Naive thymus-derived CD4-positive, alpha-beta T cell (primary cell): Measurements from ENCODE around the gene EYA2. TPM values are rescaled to one million over a fixed set of nuclear protein-coding genes. Genes with fewer than 3 reads are reported as not detected.

Experiments
- ATAC-seq: fragments of 150-1000 bp; cut with Tn5 transposase; 2 replicates; pipeline ENCODE4 v1.10.0; 2021; ENCODE audit warnings: mild to moderate bottlenecking, moderate library complexity
- CTCF ChIA-PET: fragments of 350-600 bp; sonication (Branson Sonifier 250); formaldehyde crosslinking; loops from one replicate; lab custom pipeline; 2021; ENCODE audit warnings: antibody characterized with exemption; lab: Charles Lee
- POLR2A ChIA-PET: fragments of 350-600 bp; sonication (Branson Sonifier 250); formaldehyde crosslinking; loops from one replicate; lab custom pipeline; 2021; ENCODE audit warnings: antibody characterized with exemption, inconsistent platforms; lab: Charles Lee
- DNase-seq, 9 donors: peaks; one replicate each; pipeline versions ENCODE4 v3.0.0 to v3.0.0-alpha.2; 2020 to 2022; ENCODE audit warnings: mixed read lengths in 1 of 9
- H3K27ac ChIP-seq: one replicate; pipeline ENCODE4 v1.7.0; 2013; ENCODE audit warnings: mild to moderate bottlenecking, low read depth, low read length, moderate library complexity
- H3K27me3 ChIP-seq, 2 donors: one replicate each; pipeline ENCODE4 v1.7.0; 2013; ENCODE audit warnings: low read length in 2 of 2, mild to moderate bottlenecking in 2 of 2, moderate library complexity in 2 of 2; ENCODE audit not compliant: control insufficient read depth in 2 of 2, insufficient read depth in 2 of 2
- H3K36me3 ChIP-seq, 3 experiments: 1 replicate in 2 of 3; 2 replicates in 1 of 3; pipeline ENCODE4 v1.7.0; 2013; ENCODE audit warnings: low read length in 3 of 3, mild to moderate bottlenecking in 3 of 3, moderate library complexity in 1 of 3; ENCODE audit not compliant: insufficient read depth in 3 of 3, control insufficient read depth in 2 of 3
- H3K4me1 ChIP-seq, 2 donors: one replicate each; pipeline ENCODE4 v1.7.0; 2013; ENCODE audit warnings: low read length in 2 of 2, mild to moderate bottlenecking in 2 of 2, moderate library complexity in 1 of 2; ENCODE audit not compliant: control insufficient read depth in 2 of 2, insufficient read depth in 2 of 2
- H3K4me3 ChIP-seq: 2 replicates; pipeline ENCODE4 v1.7.0; 2013; ENCODE audit warnings: mild to moderate bottlenecking, low read length
- H3K9me3 ChIP-seq, 3 experiments: 1 replicate in 2 of 3; 2 replicates in 1 of 3; pipeline ENCODE4 v1.7.0; 2013; ENCODE audit warnings: low read length in 3 of 3; ENCODE audit not compliant: control insufficient read depth in 2 of 3
- H3K27ac Mint-ChIP-seq, 9 donors: one replicate each; pipeline ENCODE4 v1.8.0; 2020 to 2022; ENCODE audit warnings: mixed read lengths in 9 of 9, mild to moderate bottlenecking in 8 of 9, moderate library complexity in 5 of 9, inconsistent platforms in 2 of 9
- H3K27me3 Mint-ChIP-seq, 5 donors: one replicate each; pipeline ENCODE4 v1.8.0; 2021 to 2022; ENCODE audit warnings: mixed read lengths in 5 of 5, mild to moderate bottlenecking in 1 of 5
- H3K36me3 Mint-ChIP-seq, 5 donors: one replicate each; pipeline ENCODE4 v1.8.0; 2020 to 2022; ENCODE audit warnings: mixed read lengths in 5 of 5, mild to moderate bottlenecking in 3 of 5, inconsistent platforms in 1 of 5
- H3K4me1 Mint-ChIP-seq, 7 donors: one replicate each; pipeline ENCODE4 v1.8.0; 2020 to 2022; ENCODE audit warnings: mixed read lengths in 7 of 7, mild to moderate bottlenecking in 3 of 7, inconsistent platforms in 1 of 7
- H3K4me3 Mint-ChIP-seq, 10 donors: one replicate each; pipeline ENCODE4 v1.8.0; 2020 to 2022; ENCODE audit warnings: mild to moderate bottlenecking in 10 of 10, mixed read lengths in 10 of 10, moderate library complexity in 6 of 10, inconsistent platforms in 2 of 10
- H3K9me3 Mint-ChIP-seq, 11 donors: one replicate each; pipeline ENCODE4 v1.8.0; 2020 to 2022; ENCODE audit warnings: mixed read lengths in 11 of 11, mild to moderate bottlenecking in 4 of 11, inconsistent platforms in 1 of 11, moderate library complexity in 1 of 11
- intact Hi-C, 2 donors: fragments of 100-400 bp; cut with micrococcal nuclease; formaldehyde crosslinking; loops; one replicate each; pipeline ENCODE4 v1.15.1; 2023
- polyA plus RNA-seq, 2 donors: library from polyadenylated mRNA; unstranded; fragments of 300-500 nt; fragmentation: Illumina TruSeq; gene quantifications; one replicate each; pipeline ENCODE4 v1.2.3, GENCODE V29; 2021
- total RNA-seq, 6 experiments: library from RNA in 5 of 6; stranded (reverse) in 5 of 6; gene quantifications; 1 replicate in 5 of 6; 2 replicates in 1 of 6; pipeline ENCODE4 v1.2.3 and lab custom pipeline; 2021 to 2026

The EYA2 gene
- total and polyA plus RNA-seq, 7 experiments from 2014 or later, result 0.16 TPM; not detected in 6

GRCh38 chr20:47191956-47192355 lies 297.3 kb downstream of the EYA2 start:
- Mint-ChIP-seq H3K4me1 (peaks cover 6 to 18% (median 10%) of the 10 kb centered on the region in 7 donors), H3K36me3 (peaks cover 0 to 3% (median 0%) of the 10 kb centered on the region in 5 donors), H3K27me3 (peaks cover 5 to 21% (median 12%) of the 10 kb centered on the region in 5 donors), H3K27ac (no peak overlapping the region), H3K9me3 (peaks cover 0 to 4% (median 0%) of the 10 kb centered on the region in 11 donors), H3K4me3 (no peak overlapping the region)
- no peak for DNase-seq
- peaks cover 0 to 6% of the 10 kb centered on the region in 2 donors for H3K4me1 ChIP-seq
- intact Hi-C loops, result no loop called here
- H3K27me3 ChIP-seq, result no peaks in the 10 kb centered on the region
- H3K36me3 ChIP-seq, result no peaks in the 10 kb centered on the region
- no peak for ATAC-seq
- POLR2A ChIA-PET, result no interaction called here
- no peaks in the 10 kb centered on the region for H3K9me3 ChIP-seq
- CTCF ChIA-PET, result no interaction called here
- H3K4me3 ChIP-seq, result no peak overlapping the region
- H3K27ac ChIP-seq, result no peak overlapping the region

GRCh38 chr20:47195573-47195972 lies 300.9 kb downstream of the EYA2 start:
- Mint-ChIP-seq H3K4me1 (peaks cover 0 to 12% (median 0%) of the 10 kb centered on the region in 7 donors), H3K4me3 (no peak overlapping the region), H3K27me3 (peaks cover 0 to 8% (median 0%) of the 10 kb centered on the region in 5 donors), H3K36me3 (no peaks in the 10 kb centered on the region), H3K9me3 (no peaks in the 10 kb centered on the region), H3K27ac (peak overlapping the region in 1 of 9 donors; percentile 21)
- DNase-seq (no peak), ATAC-seq (no peak)
- intact Hi-C loops, result loop anchor here in 1 of 2 donors (5.0 kb wide), 1 partner anchor 1427 kb away; no protein-coding TSS in a partner anchor
- Histone ChIP-seq H3K4me3 (no peak overlapping the region), H3K36me3 (no peaks in the 10 kb centered on the region), H3K27me3 (no peaks in the 10 kb centered on the region), H3K9me3 (no peaks in the 10 kb centered on the region), H3K27ac (no peak overlapping the region), H3K4me1 (no peaks in the 10 kb centered on the region)
- ChIA-PET CTCF (interaction anchor here (4.2 kb wide), 1 partner anchor 188 kb away, joined by 31 read pairs; no protein-coding TSS in a partner anchor), POLR2A (no interaction called here)

GRCh38 chr20:47196091-47197081 lies 301.7 kb downstream of the EYA2 start:
- peak; percentile 38 to 85 (median 54) for DNase-seq
- no peak overlapping the region for H3K27ac ChIP-seq
- intact Hi-C loops, result loop anchor here (1.0 to 5.0 kb wide), 7 partner anchors 76 to 1426 kb away; no protein-coding TSS in a partner anchor
- H3K9me3 ChIP-seq, result no peaks in the 10 kb centered on the region
- H3K4me1 Mint-ChIP-seq, result peaks cover 0 to 12% (median 0%) of the 10 kb centered on the region in 7 donors
- no peak overlapping the region for H3K4me3 ChIP-seq
- POLR2A ChIA-PET, result no interaction called here
- H3K36me3 Mint-ChIP-seq, result no peaks in the 10 kb centered on the region
- peaks cover 0 to 8% (median 0%) of the 10 kb centered on the region in 5 donors for H3K27me3 Mint-ChIP-seq
- no peaks in the 10 kb centered on the region for H3K4me1 ChIP-seq
- ATAC-seq, result peak; percentile 91
- H3K4me3 Mint-ChIP-seq, result peak overlapping the region in 1 of 10 donors; percentile 38
- no peaks in the 10 kb centered on the region for H3K9me3 Mint-ChIP-seq
- H3K27me3 ChIP-seq, result no peaks in the 10 kb centered on the region
- no peaks in the 10 kb centered on the region for H3K36me3 ChIP-seq
- CTCF ChIA-PET, result interaction anchor here (0.7 to 4.2 kb wide), 7 partner anchors 10 to 468 kb away, joined by 3 to 31 read pairs (median 3); no protein-coding TSS in a partner anchor
- H3K27ac Mint-ChIP-seq, result no peak overlapping the region

GRCh38 chr20:47198254-47198671 lies 303.6 kb downstream of the EYA2 start:
- peak in 1 of 9 donors; percentile 52 for DNase-seq
- H3K27me3 Mint-ChIP-seq, result peaks cover 0 to 5% (median 0%) of the 10 kb centered on the region in 5 donors
- POLR2A ChIA-PET, result interaction anchor here (0.7 kb wide), 1 partner anchor 186 kb away, joined by 4 read pairs; no protein-coding TSS in a partner anchor

GRCh38 chr20:47198996-47199552 lies 304.4 kb downstream of the EYA2 start:
- Histone ChIP-seq H3K9me3 (no peaks in the 10 kb centered on the region), H3K4me1 (no peaks in the 10 kb centered on the region), H3K27me3 (no peaks in the 10 kb centered on the region), H3K4me3 (no peak overlapping the region), H3K27ac (no peak overlapping the region), H3K36me3 (no peaks in the 10 kb centered on the region)
- DNase-seq, result no peak
- Mint-ChIP-seq H3K36me3 (peaks cover 0 to 3% (median 0%) of the 10 kb centered on the region in 5 donors), H3K27me3 (peaks cover 0 to 5% (median 0%) of the 10 kb centered on the region in 5 donors), H3K9me3 (no peaks in the 10 kb centered on the region), H3K4me3 (no peak overlapping the region), H3K4me1 (peaks cover 0 to 12% (median 0%) of the 10 kb centered on the region in 7 donors), H3K27ac (no peak overlapping the region)
- ChIA-PET CTCF (interaction anchor here (0.6 to 1.4 kb wide), 4 partner anchors 156 to 442 kb away, joined by 3 to 9 read pairs (median 3); no protein-coding TSS in a partner anchor), POLR2A (no interaction called here)
- no peak for ATAC-seq
- intact Hi-C loops, result loop anchor here in 1 of 2 donors (5.0 kb wide), 1 partner anchor 1423 kb away; no protein-coding TSS in a partner anchor

More at GRCh38 chr20:47198254-47198671, 303.6 kb downstream of the EYA2 start:
- intact Hi-C loops, result loop anchor here in 1 of 2 donors (5.0 kb wide), 1 partner anchor 1424 kb away; no protein-coding TSS in a partner anchor
- Mint-ChIP-seq H3K4me3 (no peak overlapping the region), H3K4me1 (peaks cover 0 to 12% (median 0%) of the 10 kb centered on the region in 7 donors), H3K9me3 (no peaks in the 10 kb centered on the region), H3K27ac (no peak overlapping the region), H3K36me3 (no peaks in the 10 kb centered on the region)
- CTCF ChIA-PET, result interaction anchor here (0.6 to 4.2 kb wide), 3 partner anchors 16 to 443 kb away, joined by 3 to 31 read pairs (median 3); no protein-coding TSS in a partner anchor
- H3K4me3 ChIP-seq, result no peak overlapping the region
- no peak for ATAC-seq
- no peaks in the 10 kb centered on the region for H3K27me3 ChIP-seq
- no peak overlapping the region for H3K27ac ChIP-seq
- H3K36me3 ChIP-seq, result no peaks in the 10 kb centered on the region
- H3K9me3 ChIP-seq, result no peaks in the 10 kb centered on the region
- H3K4me1 ChIP-seq, result no peaks in the 10 kb centered on the region

- H3K36me3 ChIP-seq, result no peaks in the 10 kb centered on the region
- H3K9me3 Mint-ChIP-seq, result peaks cover 0 to 1% (median 0%) of the 10 kb centered on the region in 11 donors
- peaks cover 0 to 3% (median 0%) of the 10 kb centered on the region in 5 donors for H3K27me3 Mint-ChIP-seq
- no peak overlapping the region for H3K27ac ChIP-seq
- CTCF ChIA-PET, result no interaction called here
- no peaks in the 10 kb centered on the region for H3K4me1 ChIP-seq
- no peak overlapping the region for H3K4me3 Mint-ChIP-seq
- no peak overlapping the region for H3K4me3 ChIP-seq
- DNase-seq (no peak), ATAC-seq (no peak)
- intact Hi-C loops, result no loop called here
- peaks cover 0 to 3% (median 0%) of the 10 kb centered on the region in 5 donors for H3K36me3 Mint-ChIP-seq
- no peak overlapping the region for H3K27ac Mint-ChIP-seq
- H3K27me3 ChIP-seq, result no peaks in the 10 kb centered on the region
- no peaks in the 10 kb centered on the region for H3K9me3 ChIP-seq
- H3K4me1 Mint-ChIP-seq, result peaks cover 0 to 15% (median 4%) of the 10 kb centered on the region in 7 donors
- POLR2A ChIA-PET, result no interaction called here
Measured at GRCh38 chr20:47201074-47201730, 306.6 kb downstream of the EYA2 start.
